ENCODE results near the gene ANKRD44.

Gene ANKRD44

GRCh38 chr2:197273485-197273884, 37.1 kb downstream of the ANKRD44 start:
- Histone ChIP-seq H3K9me3 (ENCODE audit: control insufficient read depth, insufficient read depth, low read length) (no peaks in the 10 kb centered on the region), H3K4me3 (ENCODE audit: low read depth, low read length) (no peak overlapping the region), H3K27me3 (ENCODE audit: control insufficient read depth, insufficient read depth, low read length) (no peaks in the 10 kb centered on the region), H3K9ac (ENCODE audit: low read depth, low read length) (no peak overlapping the region), H3K36me3 (ENCODE audit: control insufficient read depth, insufficient read depth, low read length) (no peaks in the 10 kb centered on the region), H3K27ac (ENCODE audit: low read depth, low read length) (no peak overlapping the region), H3K4me1 (ENCODE audit: control insufficient read depth, insufficient read depth, low read length) (no peaks in the 10 kb centered on the region)

DNA sequence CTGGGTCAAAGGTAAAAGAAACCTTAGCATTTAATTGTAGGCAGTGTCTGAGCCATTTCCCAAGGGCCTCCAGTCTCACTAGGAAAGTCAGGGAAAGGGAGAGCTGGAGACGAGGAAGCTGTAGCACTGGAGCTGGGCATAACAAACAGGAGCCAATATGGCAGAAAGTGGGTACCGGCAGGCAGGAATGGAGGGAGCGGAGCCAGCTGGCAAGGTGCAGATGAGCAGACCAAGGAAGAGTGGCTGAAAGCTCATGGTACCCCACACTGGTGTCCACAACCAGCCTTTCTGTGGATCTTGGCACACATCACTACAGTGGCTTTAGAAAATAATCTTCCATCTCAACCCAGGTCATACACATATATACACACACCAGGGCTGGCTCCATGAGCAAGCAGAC, 40.0 kb downstream of the ANKRD44 start:
- no peaks in the 10 kb centered on the region for H3K9me3 ChIP-seq (ENCODE audit: control insufficient read depth, insufficient read depth, low read length)
- no peak overlapping the region for H3K27ac ChIP-seq (ENCODE audit: low read depth, low read length)
- no peaks in the 10 kb centered on the region for H3K36me3 ChIP-seq (ENCODE audit: control insufficient read depth, insufficient read depth, low read length)
- H3K9ac ChIP-seq (ENCODE audit: low read depth, low read length), result no peak overlapping the region
- H3K27me3 ChIP-seq (ENCODE audit: control insufficient read depth, insufficient read depth, low read length), result no peaks in the 10 kb centered on the region
- no peaks in the 10 kb centered on the region for H3K4me1 ChIP-seq (ENCODE audit: control insufficient read depth, insufficient read depth, low read length)
- H3K4me3 ChIP-seq (ENCODE audit: low read depth, low read length), result no peak overlapping the region

DNA sequence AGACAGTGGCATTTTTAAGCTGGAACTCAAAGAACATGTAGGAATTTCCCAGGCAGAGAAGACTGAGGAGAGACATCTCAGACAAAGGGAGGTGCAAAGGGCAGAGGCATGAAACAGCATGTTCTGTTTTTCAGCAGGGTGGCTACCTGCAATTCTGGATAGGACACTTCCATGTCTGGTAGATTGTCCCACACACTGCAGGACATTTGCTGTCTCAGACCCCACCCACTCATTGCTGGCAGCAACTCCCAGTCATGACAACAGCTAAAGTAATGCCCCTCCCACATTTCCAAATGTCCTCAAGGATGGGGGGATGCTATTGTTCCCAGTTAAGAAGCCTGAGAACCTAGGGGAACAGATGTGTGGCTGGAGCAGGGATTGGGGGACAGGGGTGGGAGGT, 40.8 kb downstream of the ANKRD44 start:
- no peaks in the 10 kb centered on the region for H3K9me3 ChIP-seq (ENCODE audit: control insufficient read depth, insufficient read depth, low read length)
- no peak overlapping the region for H3K27ac ChIP-seq (ENCODE audit: low read depth, low read length)
- no peaks in the 10 kb centered on the region for H3K27me3 ChIP-seq (ENCODE audit: control insufficient read depth, insufficient read depth, low read length)

GRCh38 chr2:197268786-197269584, 41.6 kb downstream of the ANKRD44 start:
- Histone ChIP-seq H3K36me3 (ENCODE audit: control insufficient read depth, insufficient read depth, low read length) (no peaks in the 10 kb centered on the region), H3K27ac (ENCODE audit: low read depth, low read length) (no peak overlapping the region), H3K9me3 (ENCODE audit: control insufficient read depth, insufficient read depth, low read length) (no peaks in the 10 kb centered on the region), H3K4me1 (ENCODE audit: control insufficient read depth, insufficient read depth, low read length) (no peaks in the 10 kb centered on the region), H3K9ac (ENCODE audit: low read depth, low read length) (no peak overlapping the region), H3K4me3 (ENCODE audit: low read depth, low read length) (no peak overlapping the region), H3K27me3 (ENCODE audit: control insufficient read depth, insufficient read depth, low read length) (no peaks in the 10 kb centered on the region)

More for the DNA sequence above, 40.8 kb downstream of the ANKRD44 start:
- H3K4me3 ChIP-seq (ENCODE audit: low read depth, low read length), result no peak overlapping the region
- no peaks in the 10 kb centered on the region for H3K4me1 ChIP-seq (ENCODE audit: control insufficient read depth, insufficient read depth, low read length)
- H3K9ac ChIP-seq (ENCODE audit: low read depth, low read length), result no peak overlapping the region
- H3K36me3 ChIP-seq (ENCODE audit: control insufficient read depth, insufficient read depth, low read length), result no peaks in the 10 kb centered on the region

GRCh38 chr2:197266477-197266876, 44.1 kb downstream of the ANKRD44 start:
- Histone ChIP-seq H3K9me3 (ENCODE audit: control insufficient read depth, insufficient read depth, low read length) (no peaks in the 10 kb centered on the region), H3K27ac (ENCODE audit: low read depth, low read length) (no peak overlapping the region), H3K27me3 (ENCODE audit: control insufficient read depth, insufficient read depth, low read length) (no peaks in the 10 kb centered on the region), H3K9ac (ENCODE audit: low read depth, low read length) (no peak overlapping the region), H3K36me3 (ENCODE audit: control insufficient read depth, insufficient read depth, low read length) (no peaks in the 10 kb centered on the region), H3K4me1 (ENCODE audit: control insufficient read depth, insufficient read depth, low read length) (no peaks in the 10 kb centered on the region), H3K4me3 (ENCODE audit: low read depth, low read length) (no peak overlapping the region)

DNA sequence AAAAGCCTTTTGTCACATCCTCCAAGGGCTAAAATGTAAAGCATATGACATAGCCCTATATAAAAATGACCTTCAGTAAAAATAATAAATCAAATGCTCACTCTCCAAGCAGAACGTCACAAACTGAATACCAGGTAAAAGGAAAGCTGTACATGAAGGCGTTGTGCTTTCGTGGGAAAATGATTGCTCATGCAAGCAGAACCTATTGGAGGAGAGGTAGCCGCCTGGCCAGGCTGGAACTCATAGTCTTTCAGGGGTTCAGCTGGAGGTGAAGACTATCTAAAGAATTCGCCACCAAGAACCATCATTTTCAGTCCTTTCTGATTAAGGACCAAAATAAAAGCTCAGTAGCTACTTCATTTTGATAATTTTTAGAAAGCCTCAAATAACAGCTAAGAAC, 44.7 kb downstream of the ANKRD44 start:
- no peak overlapping the region for H3K4me3 ChIP-seq (ENCODE audit: low read depth, low read length)
- H3K9ac ChIP-seq (ENCODE audit: low read depth, low read length), result no peak overlapping the region
- no peaks in the 10 kb centered on the region for H3K4me1 ChIP-seq (ENCODE audit: control insufficient read depth, insufficient read depth, low read length)
- H3K27ac ChIP-seq (ENCODE audit: low read depth, low read length), result no peak overlapping the region
- H3K36me3 ChIP-seq (ENCODE audit: control insufficient read depth, insufficient read depth, low read length), result no peaks in the 10 kb centered on the region
- H3K9me3 ChIP-seq (ENCODE audit: control insufficient read depth, insufficient read depth, low read length), result no peaks in the 10 kb centered on the region
- no peaks in the 10 kb centered on the region for H3K27me3 ChIP-seq (ENCODE audit: control insufficient read depth, insufficient read depth, low read length)

- H3K9ac ChIP-seq (ENCODE audit: low read depth, low read length), result no peak overlapping the region
- H3K4me3 ChIP-seq (ENCODE audit: low read depth, low read length), result no peak overlapping the region
- H3K9me3 ChIP-seq (ENCODE audit: control insufficient read depth, insufficient read depth, low read length), result no peaks in the 10 kb centered on the region
- no peaks in the 10 kb centered on the region for H3K36me3 ChIP-seq (ENCODE audit: control insufficient read depth, insufficient read depth, low read length)
- no peaks in the 10 kb centered on the region for H3K27me3 ChIP-seq (ENCODE audit: control insufficient read depth, insufficient read depth, low read length)
- no peak overlapping the region for H3K27ac ChIP-seq (ENCODE audit: low read depth, low read length)
- no peaks in the 10 kb centered on the region for H3K4me1 ChIP-seq (ENCODE audit: control insufficient read depth, insufficient read depth, low read length)
Observed at GRCh38 chr2:197265036-197265435, 45.5 kb downstream of the ANKRD44 start.

- H3K4me1 ChIP-seq (ENCODE audit: control insufficient read depth, insufficient read depth, low read length), result no peaks in the 10 kb centered on the region
Observed at GRCh38 chr2:197264332-197264731, 46.2 kb downstream of the ANKRD44 start.

DNA sequence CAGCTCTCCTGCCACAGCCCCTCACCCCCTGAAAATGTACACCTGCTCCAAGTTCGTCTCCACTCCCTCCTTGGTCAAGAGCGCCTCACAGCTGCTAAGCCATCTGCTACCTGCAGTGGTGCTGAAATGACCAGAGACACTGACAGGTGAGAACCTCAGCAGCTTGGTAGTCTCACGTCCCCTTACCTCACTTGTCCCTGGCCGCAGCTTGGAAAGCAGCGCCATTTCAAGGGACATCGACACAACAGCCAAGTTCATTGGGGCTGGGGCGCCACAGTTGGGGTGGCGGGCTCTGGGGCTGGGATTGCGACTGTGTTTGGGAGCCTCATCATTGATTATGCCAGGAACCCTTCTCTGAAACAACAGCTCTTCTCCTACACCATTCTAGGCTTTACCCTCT, 47.5 kb downstream of the ANKRD44 start:
- no peak overlapping the region for H3K27ac ChIP-seq (ENCODE audit: low read depth, low read length)
- no peaks in the 10 kb centered on the region for H3K4me1 ChIP-seq (ENCODE audit: control insufficient read depth, insufficient read depth, low read length)
- no peak overlapping the region for H3K4me3 ChIP-seq (ENCODE audit: low read depth, low read length)
- no peaks in the 10 kb centered on the region for H3K27me3 ChIP-seq (ENCODE audit: control insufficient read depth, insufficient read depth, low read length)
- H3K9ac ChIP-seq (ENCODE audit: low read depth, low read length), result no peak overlapping the region
- H3K36me3 ChIP-seq (ENCODE audit: control insufficient read depth, insufficient read depth, low read length), result no peaks in the 10 kb centered on the region
- no peaks in the 10 kb centered on the region for H3K9me3 ChIP-seq (ENCODE audit: control insufficient read depth, insufficient read depth, low read length)

More at GRCh38 chr2:197264332-197264731, 46.2 kb downstream of the ANKRD44 start:
- no peaks in the 10 kb centered on the region for H3K27me3 ChIP-seq (ENCODE audit: control insufficient read depth, insufficient read depth, low read length)
- no peak overlapping the region for H3K4me3 ChIP-seq (ENCODE audit: low read depth, low read length)
- no peak overlapping the region for H3K27ac ChIP-seq (ENCODE audit: low read depth, low read length)
- H3K36me3 ChIP-seq (ENCODE audit: control insufficient read depth, insufficient read depth, low read length), result no peaks in the 10 kb centered on the region
- no peaks in the 10 kb centered on the region for H3K9me3 ChIP-seq (ENCODE audit: control insufficient read depth, insufficient read depth, low read length)
- no peak overlapping the region for H3K9ac ChIP-seq (ENCODE audit: low read depth, low read length)

DNA sequence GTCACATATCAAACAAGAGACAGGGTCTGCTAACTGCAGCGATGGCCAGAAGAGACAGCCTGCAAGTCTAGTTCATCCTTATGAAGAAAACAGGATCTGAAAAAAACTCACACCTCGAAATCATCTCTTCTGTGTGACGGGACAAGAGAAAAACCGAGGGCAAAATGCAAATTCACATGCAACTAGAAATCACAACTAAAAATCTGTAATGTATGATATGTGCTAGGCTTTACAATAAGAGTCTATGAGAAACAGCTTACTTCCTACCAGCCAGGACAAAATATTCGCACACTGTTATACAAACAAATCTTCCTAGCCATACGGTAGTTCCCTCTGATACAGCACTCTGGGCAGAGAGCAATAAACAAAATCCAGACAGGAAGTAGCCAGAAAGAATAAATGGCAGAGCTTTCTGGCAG, 48.8 kb downstream of the ANKRD44 start:
- H3K9me3 ChIP-seq (ENCODE audit: control insufficient read depth, insufficient read depth, low read length), result no peaks in the 10 kb centered on the region
- H3K9ac ChIP-seq (ENCODE audit: low read depth, low read length), result no peak overlapping the region
- no peaks in the 10 kb centered on the region for H3K27me3 ChIP-seq (ENCODE audit: control insufficient read depth, insufficient read depth, low read length)
- no peak overlapping the region for H3K4me3 ChIP-seq (ENCODE audit: low read depth, low read length)
- no peaks in the 10 kb centered on the region for H3K4me1 ChIP-seq (ENCODE audit: control insufficient read depth, insufficient read depth, low read length)
- no peak overlapping the region for H3K27ac ChIP-seq (ENCODE audit: low read depth, low read length)
- H3K36me3 ChIP-seq (ENCODE audit: control insufficient read depth, insufficient read depth, low read length), result no peaks in the 10 kb centered on the region

DNA sequence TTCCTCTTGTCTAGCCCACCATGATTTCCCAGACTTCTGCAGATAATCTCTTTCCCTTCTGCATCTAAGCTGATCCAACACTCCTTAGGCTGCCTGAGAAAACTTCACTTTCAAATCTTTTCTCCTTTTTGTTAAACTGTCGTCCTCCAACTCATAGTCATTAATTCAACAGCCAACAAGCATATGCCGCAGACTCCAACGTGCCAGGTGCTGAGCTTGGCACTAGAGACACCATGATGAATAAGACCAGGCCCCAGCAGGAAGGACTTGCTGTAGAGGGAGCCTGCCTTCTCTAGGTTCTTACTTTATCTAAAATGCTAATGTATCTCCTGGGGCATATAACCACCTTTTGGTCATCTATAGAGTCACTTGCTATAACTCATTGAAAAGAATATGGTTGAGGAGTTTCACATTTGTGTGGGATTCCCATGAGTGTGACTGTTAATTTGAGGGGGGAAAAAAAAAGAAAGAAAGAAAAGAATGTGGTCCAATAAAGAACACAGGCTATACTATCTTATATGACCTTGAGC, 51.0 kb downstream of the ANKRD44 start:
- Histone ChIP-seq H3K27ac (ENCODE audit: low read depth, low read length) (no peak overlapping the region), H3K27me3 (ENCODE audit: control insufficient read depth, insufficient read depth, low read length) (no peaks in the 10 kb centered on the region), H3K4me1 (ENCODE audit: control insufficient read depth, insufficient read depth, low read length) (peaks cover 3% of the 10 kb centered on the region; the same call in 1 of the 2 replicates), H3K36me3 (ENCODE audit: control insufficient read depth, insufficient read depth, low read length) (no peaks in the 10 kb centered on the region), H3K4me3 (ENCODE audit: low read depth, low read length) (no peak overlapping the region), H3K9ac (ENCODE audit: low read depth, low read length) (no peak overlapping the region), H3K9me3 (ENCODE audit: control insufficient read depth, insufficient read depth, low read length) (no peaks in the 10 kb centered on the region)
